ENCODE measurements around the gene TMOD1. TPM values are rescaled to one million over a fixed set of nuclear protein-coding genes. Genes with fewer than 3 reads are reported as not detected.
A peak's percentile ranks its signal among the peaks of the same experiment; 100 is the strongest.

The TMOD1 gene
- total and polyA plus RNA-seq, 9 of the 15 experiments (the other 6 are each of a cell fraction or from before 2014, with no cell fraction given) = 7.1 to 41.2 (median 14.2) TPM

GRCh38 chr9:97632985-97633858 is 131.8 kb downstream of the TMOD1 start, which contains the start of the genes NCBP1 and TSTD2 (continued):
- TF ChIP-seq TRIM25 (IDR thresholded peaks at IDR 0.05; ENCODE audit: borderline replicate concordance) = no peak
- TF ChIP-seq MEIS2 (IDR thresholded peaks at IDR 0.05; ENCODE audit: partially characterized antibody) = peak; percentile 73
- TF ChIP-seq E2F6 (IDR thresholded peaks at IDR 0.05; ENCODE audit: borderline replicate concordance in 1 of 2, extremely low read depth in 1 of 2, insufficient read depth in 1 of 2, insufficient read length in 1 of 2, low read depth in 1 of 2, low read length in 1 of 2, poor library complexity in 1 of 2, severe bottlenecking in 1 of 2) = peak; percentile 89 to 96
- peak; percentile 43; the same call in 1 of the 2 replicates for TF ChIP-seq DIDO1 (tag; IDR thresholded peaks at IDR 0.05; ENCODE audit: low read depth)
- TF ChIP-seq SIX5 (IDR thresholded peaks at IDR 0.05; ENCODE audit: borderline replicate concordance in 1 of 2, insufficient read depth in 1 of 2, low read depth in 1 of 2, low read length in 2 of 2) = peak in 1 of 2 experiments; percentile 36; a peak in 1 of 4 replicates
- TF ChIP-seq POLR2G (IDR thresholded peaks at IDR 0.05; ENCODE audit: low read depth, low read length) = peak; percentile 93
- TF ChIP-seq POLR2A (conservative IDR thresholded peaks at IDR 0.05) = peak; percentile 84
- peak; percentile 68 for TF ChIP-seq C11orf30 (IDR thresholded peaks at IDR 0.05; ENCODE audit: low read depth)
- TF ChIP-seq KLF1 (tag; IDR thresholded peaks at IDR 0.05) = 0 out of 2 replicates have a peak, but pooled peaks have one; percentile 59
- TF ChIP-seq SRSF9 (IDR thresholded peaks at IDR 0.05; ENCODE audit: borderline replicate concordance, low read depth, low read length) = no peak
- no peak for TF ChIP-seq BRF2 (IDR thresholded peaks at IDR 0.05; ENCODE audit: borderline replicate concordance, insufficient read depth, insufficient read length)
- peak; percentile 34; the same call in 1 of the 2 replicates for TF ChIP-seq ZC3H4 (CRISPR knock-in tag; IDR thresholded peaks at IDR 0.05; ENCODE audit: borderline replicate concordance)
- no peak for TF ChIP-seq RNF219 (CRISPR knock-in tag; IDR thresholded peaks at IDR 0.05)
- no peak for TF ChIP-seq IRF2 (CRISPR knock-in tag; IDR thresholded peaks at IDR 0.05)
- peak; percentile 20 for TF ChIP-seq PML (IDR thresholded peaks at IDR 0.05; ENCODE audit: low read length)
- TF ChIP-seq KAT2B (IDR thresholded peaks at IDR 0.05; ENCODE audit: low read depth, low read length) = no peak
- TF ChIP-seq TRIM24 (IDR thresholded peaks at IDR 0.05) = 0 out of 4 replicates have a peak, but pooled peaks of 1 of the 2 experiments have one; percentile 8
- TF ChIP-seq HDGF (IDR thresholded peaks at IDR 0.05) = no peak
- no peak for TF ChIP-seq HDAC6 (IDR thresholded peaks at IDR 0.05; ENCODE audit: low read depth, low read length)
- TF ChIP-seq CREM (IDR thresholded peaks at IDR 0.05; ENCODE audit: low read depth) = peak; percentile 95

Data from K562 (cell line).